SK-N-MC (cell line): ENCODE data around the gene DPP7.

Experiments
- EZH2 ChIP-seq: fragments of 200-600 bp; sonication (generic); IDR thresholded peaks from one replicate; pipeline ENCODE4 v1.6.1; 2017; ENCODE audit warnings: antibody characterized with exemption
- FOXP2 ChIP-seq: optimal IDR thresholded peaks from 2 replicates; pipeline ENCODE3; 2011; ENCODE audit warnings: mild to moderate bottlenecking, moderate library complexity; ENCODE audit not compliant: insufficient read depth; ENCODE audit errors: extremely low read length, control extremely low read depth

DNA sequence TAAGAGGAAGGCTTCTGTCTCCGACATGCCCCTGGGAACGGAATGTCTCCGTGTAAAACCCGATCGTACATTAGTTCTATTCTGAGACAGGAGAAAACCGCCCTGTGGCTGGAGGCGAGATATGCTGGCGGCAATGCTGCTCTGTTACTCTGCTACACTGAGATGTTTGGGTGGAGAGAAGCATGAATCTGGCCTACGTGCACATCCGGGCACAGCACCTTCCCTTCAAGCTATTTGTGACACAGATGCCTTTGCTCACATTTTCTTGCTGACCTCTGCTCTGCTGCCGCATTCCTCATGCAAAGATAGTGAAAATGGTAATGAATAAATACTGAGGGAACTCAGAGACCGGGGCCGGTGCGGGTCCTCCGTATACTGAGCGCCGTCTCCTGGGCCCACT is 2.2 kb upstream of the DPP7 start:
- no peak for TF ChIP-seq FOXP2
- TF ChIP-seq EZH2 = no peak
